Heart left ventricle (tissue), 16 donors: ENCODE measurements around the gene DSG1. TPM values are rescaled to one million over a fixed set of nuclear protein-coding genes. Genes with fewer than 3 reads are reported as not detected.
"Not testable (repeated sequence)": the region's sequence is repeated elsewhere in the genome, so short reads cannot be mapped to it uniquely, and the experiment has no call there.

ENCODE experiments used
- ATAC-seq, 4 donors: fragments of 200-7000 bp; cut with Tn5 transposase; one replicate each; pipeline ENCODE4 v1.9.1; 2020 to 2022; ENCODE audit warnings: moderate library complexity in 4 of 4, mild to moderate bottlenecking in 3 of 4, moderate number of reproducible peaks in 1 of 4
- DNase-seq, 5 donors: peaks; one replicate each; pipeline ENCODE4 v3.0.0-alpha.2; 2020
- H3K27ac ChIP-seq, 12 donors: fragments of 200-600 bp; sonication (generic) in 4 of 12; one replicate each; pipeline versions ENCODE4 v1.5.0 to v1.8.0; 2016 to 2022; ENCODE audit warnings: mild to moderate bottlenecking in 2 of 12
- H3K27me3 ChIP-seq, 9 donors: fragments of 200-600 bp; sonication (generic) in 2 of 9; one replicate each; pipeline versions ENCODE4 v1.5.1 to v1.8.0; 2016 to 2022; ENCODE audit warnings: mild to moderate bottlenecking in 3 of 9
- H3K36me3 ChIP-seq, 9 donors: fragments of 200-600 bp; sonication (generic) in 2 of 9; one replicate each; pipeline versions ENCODE4 v1.5.0 to v1.8.0; 2018 to 2022; ENCODE audit warnings: mild to moderate bottlenecking in 2 of 9
- H3K4me1 ChIP-seq, 12 donors: fragments of 200-600 bp; sonication (generic) in 4 of 12; one replicate each; pipeline versions ENCODE4 v1.5.0 to v1.8.0; 2016 to 2022; ENCODE audit warnings: mild to moderate bottlenecking in 3 of 12
- H3K4me3 ChIP-seq, 12 donors: fragments of 200-600 bp; sonication (generic) in 4 of 12; one replicate each; pipeline versions ENCODE4 v1.5.0 to v1.8.0; 2017 to 2022; ENCODE audit warnings: mild to moderate bottlenecking in 9 of 12, moderate library complexity in 4 of 12
- H3K9me3 ChIP-seq, 12 donors: fragments of 200-600 bp; sonication (generic) in 4 of 12; one replicate each; pipeline versions ENCODE4 v1.5.0 to v1.8.0; 2016 to 2022; ENCODE audit warnings: mild to moderate bottlenecking in 1 of 12
- CTCF ChIP-seq, 12 donors: fragments of 200-600 bp; sonication (generic) in 4 of 12; IDR thresholded peaks; one replicate each; pipeline versions ENCODE4 v1.5.0 to v1.8.0; 2018 to 2022; ENCODE audit warnings: antibody characterized with exemption in 12 of 12, mild to moderate bottlenecking in 5 of 12
- POLR2A ChIP-seq, 2 donors: fragments of 450-650 bp; IDR thresholded peaks; one replicate each; pipeline ENCODE4 v1.6.1; 2017; ENCODE audit warnings: antibody characterized with exemption in 2 of 2, mild to moderate bottlenecking in 2 of 2, moderate library complexity in 2 of 2
- WGBS, 4 donors: extraction: QIAGEN DNeasy Blood & Tissue Kit in 2 of 4; methylation state at CpG; one replicate each; pipeline versions ENCODE4 v1.1.5 to v1.1.7; 2013 to 2018; 5-methylcytosine and 5-hydroxymethylcytosine counted together
- intact Hi-C, 10 donors: fragments of 100-400 bp; cut with DNase I; formaldehyde crosslinking; loops; one replicate each; pipeline versions ENCODE4 v1.11.1 to v1.14.2; 2022
- polyA plus RNA-seq, 2 donors: library from polyadenylated mRNA; stranded (reverse); fragments of 200-250 nt; gene quantifications; one replicate each; pipeline ENCODE4 v1.2.3, GENCODE V29; 2013
- total RNA-seq, 9 donors: library from RNA; depleted of rRNA in 2 of 9; stranded (reverse); fragments of >200 nt in 2 of 9; fragmentation: NEBNext Ultra II Directional in 3 of 9; extraction: Animal tissue kit (Norgen Biotek cat#: 25700) in 3 of 9; gene quantifications; one replicate each; pipeline versions ENCODE4 v1.1.0 to v1.2.4, GENCODE V29; 2016 to 2023
- donor health status: ischemic (EF 13 %, LVEDD 7.1; RV severe dilation, severe dysfunction).
- donor health status: healthy with polysubstance abuse.
- donor health status: DM: no; HTN: yes; CAD: no.
- donor health status: DM: no; HTN: no; CAD: no.
- donor health status: ischemic (EF 25% LVEDD 6.9; RV normal size, moderate dysfunction).
- donor health status: ischemic (EF 25% LVEDD 5.7; RV mildly dilated, moderate dysfunction).
- donor health status: healthy.
- donor health status: DM: yes; HTN: yes; CAD: no.
- donor health status: ischemic (EF 35%, LVEDD 5.7; RV mildly dilated, moderate dysfunction).
- donor health status: nonischemic (EF 11% LVEDD 7.7; RV severe dilation, severe dysfunction).
- donor health status: DM: yes; HTN: yes; CAD: no.
- donor health status: PGD.
- donor health status: ischemic (EF 29% LVEDD 5.4; RV normal size, mild dysfunction).
- donor health status: nonischemic (EF 23%, LVEDD 6.1; RV moderate dilation, normal function).

The DSG1 gene
- total and polyA plus RNA-seq, 11 donors: 0.14 to 5.6 (median 0.93) TPM; not detected in 1

GRCh38 chr18:31278609-31279071, 39.3 kb upstream of the DSG1 start:
- Histone ChIP-seq H3K4me1 (peaks cover 0 to 34% (median 21%) of the 10 kb centered on the region in 12 donors), H3K4me3 (no peak overlapping the region), H3K9me3 (peaks cover 0 to 4% (median 0%) of the 10 kb centered on the region in 12 donors), H3K27me3 (no peaks in the 10 kb centered on the region), H3K36me3 (no peaks in the 10 kb centered on the region), H3K27ac (no peak overlapping the region)
- TF ChIP-seq CTCF (IDR thresholded peaks at IDR 0.05) (no peak), POLR2A (IDR thresholded peaks at IDR 0.05) (no peak)
- intact Hi-C loops: loop anchor here in 6 of 10 donors (5.0 to 10.0 kb wide), 6 partner anchors 116 to 226 kb away; partner anchors contain the start of gene DSG2 (in 3 of the 6)
- WGBS, 4 donors: 38 to 69% (median 57%) methylated on average over 1 of the region's 1 CpG
- DNase-seq (no peak), ATAC-seq (peak; percentile 11 to 84 (median 44))

GRCh38 chr18:31280502-31280901, 37.5 kb upstream of the DSG1 start:
- Histone ChIP-seq H3K27ac (peak overlapping the region in 1 of 12 donors; percentile 3), H3K4me1 (peaks cover 0 to 17% (median 7%) of the 10 kb centered on the region in 12 donors), H3K9me3 (peaks cover 0 to 5% (median 0%) of the 10 kb centered on the region in 12 donors), H3K36me3 (no peaks in the 10 kb centered on the region), H3K27me3 (no peaks in the 10 kb centered on the region), H3K4me3 (no peak overlapping the region)
- 57 to 71% (median 59%) methylated on average over 2 of the region's 2 CpGs for WGBS, 4 donors
- intact Hi-C loops: no loop called here
- peak in 2 of 4 donors; percentile 37 to 56 for ATAC-seq
- TF ChIP-seq CTCF (IDR thresholded peaks at IDR 0.05) (no peak), POLR2A (IDR thresholded peaks at IDR 0.05) (no peak)
- no peak for DNase-seq

GRCh38 chr18:31281437-31281836, 36.5 kb upstream of the DSG1 start:
- Histone ChIP-seq H3K4me3 (no peak overlapping the region), H3K9me3 (peaks cover 0 to 5% (median 0%) of the 10 kb centered on the region in 12 donors), H3K27me3 (no peaks in the 10 kb centered on the region), H3K36me3 (no peaks in the 10 kb centered on the region), H3K4me1 (peaks cover 0 to 9% (median 0%) of the 10 kb centered on the region in 12 donors), H3K27ac (no peak overlapping the region)
- no peak for ATAC-seq
- no peak for TF ChIP-seq CTCF (IDR thresholded peaks at IDR 0.05)
- DNase-seq: no peak
- intact Hi-C loops: no loop called here

- ATAC-seq, H3K36me3 ChIP-seq, DNase-seq, H3K27ac ChIP-seq, H3K27me3 ChIP-seq, H3K4me3 ChIP-seq, intact Hi-C loops, H3K4me1 ChIP-seq: not testable (repeated sequence)
- H3K9me3 ChIP-seq: peaks cover 0 to 22% (median 11%) of the 10 kb centered on the region in 12 donors
- 68 to 83% (median 76%) methylated on average over 3 of the region's 3 CpGs for WGBS, 4 donors
Observed at GRCh38 chr18:31289446-31289845, 28.5 kb upstream of the DSG1 start.

DNA sequence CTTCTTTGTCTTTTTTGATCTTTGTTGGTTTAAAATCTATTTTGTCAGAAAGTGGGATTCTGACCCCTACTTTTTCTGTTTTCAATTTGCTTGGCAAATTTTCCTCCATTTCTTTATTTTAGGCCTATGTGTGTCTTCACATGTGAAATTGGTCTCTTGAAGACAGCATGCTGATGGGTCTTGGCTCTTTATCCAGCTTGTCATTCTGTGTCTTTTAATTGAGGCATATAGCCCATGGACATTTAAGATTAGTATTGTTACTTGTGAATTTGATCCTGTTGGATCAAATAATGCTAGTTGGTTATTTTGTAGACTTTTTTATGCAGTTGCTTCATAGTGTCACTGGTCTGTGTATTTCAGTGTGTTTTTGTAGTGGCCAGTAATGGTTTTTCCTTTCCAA, 26.3 kb upstream of the DSG1 start:
- intact Hi-C loops: no loop called here
- H3K27ac ChIP-seq: no peak overlapping the region

More for the DNA sequence above, 26.3 kb upstream of the DSG1 start:
- DNase-seq (no peak), ATAC-seq (no peak)
- H3K4me1 ChIP-seq: no peaks in the 10 kb centered on the region
- H3K4me3 ChIP-seq: no peak overlapping the region
- H3K9me3 ChIP-seq: peaks cover 0 to 22% (median 11%) of the 10 kb centered on the region in 12 donors
- H3K27me3 ChIP-seq: no peaks in the 10 kb centered on the region
- TF ChIP-seq CTCF (IDR thresholded peaks at IDR 0.05) (no peak), POLR2A (IDR thresholded peaks at IDR 0.05) (no peak)
- no peaks in the 10 kb centered on the region for H3K36me3 ChIP-seq
